HG03354 (cell line): ENCODE measurements around the gene SLC23A2.
"Not testable (repeated sequence)": the region's sequence is repeated elsewhere in the genome, so short reads cannot be mapped to it uniquely, and the experiment has no call there.

Experiments
- ATAC-seq: cut with Tn5 transposase; IDR thresholded peaks from one replicate; pipeline ENCODE4 v1.9.1; 2021; ENCODE audit warnings: mild to moderate bottlenecking; ENCODE audit not compliant: unreplicated experiment, poor library complexity, severe bottlenecking

Gene SLC23A2

DNA sequence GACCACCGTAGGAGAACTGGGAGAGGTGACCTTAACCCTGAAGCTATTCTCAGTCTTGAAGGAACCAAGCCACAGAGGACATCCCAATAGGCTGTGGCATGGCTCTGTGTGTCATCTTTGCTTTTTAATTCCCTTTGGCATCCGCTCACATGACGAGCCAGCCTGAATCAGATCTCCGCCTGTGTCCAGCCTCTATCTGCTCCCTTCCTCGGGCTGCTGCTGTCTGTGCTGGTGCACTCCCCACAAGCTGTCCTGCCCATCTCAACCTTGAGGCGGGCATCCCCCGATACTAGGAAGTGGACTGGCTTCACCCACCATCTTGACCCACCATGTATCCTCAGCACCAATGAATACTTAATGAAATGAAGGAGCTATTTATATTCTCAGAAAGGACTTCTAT, 111.9 kb downstream of the SLC23A2 start:
- no peak for ATAC-seq

DNA sequence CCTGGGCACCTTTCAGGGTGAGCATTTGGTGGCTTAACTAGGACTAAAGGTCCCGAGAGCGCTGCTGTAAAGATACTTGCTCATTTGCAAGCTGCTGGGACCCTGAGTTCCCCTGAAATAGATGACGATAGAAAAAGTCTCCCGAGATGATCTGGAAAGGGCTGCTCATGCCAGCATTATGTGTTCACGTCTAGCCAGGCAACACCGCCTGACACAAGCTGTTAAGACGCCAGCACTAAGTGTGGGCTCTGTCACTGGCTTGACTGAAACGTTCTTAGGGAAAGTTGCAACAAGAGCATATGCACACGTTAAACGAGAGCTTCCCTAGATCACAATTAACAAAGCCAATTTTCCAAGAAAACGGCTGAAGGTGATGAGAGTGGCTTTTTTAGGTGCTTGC, 113.7 kb downstream of the SLC23A2 start:
- no peak for ATAC-seq

DNA sequence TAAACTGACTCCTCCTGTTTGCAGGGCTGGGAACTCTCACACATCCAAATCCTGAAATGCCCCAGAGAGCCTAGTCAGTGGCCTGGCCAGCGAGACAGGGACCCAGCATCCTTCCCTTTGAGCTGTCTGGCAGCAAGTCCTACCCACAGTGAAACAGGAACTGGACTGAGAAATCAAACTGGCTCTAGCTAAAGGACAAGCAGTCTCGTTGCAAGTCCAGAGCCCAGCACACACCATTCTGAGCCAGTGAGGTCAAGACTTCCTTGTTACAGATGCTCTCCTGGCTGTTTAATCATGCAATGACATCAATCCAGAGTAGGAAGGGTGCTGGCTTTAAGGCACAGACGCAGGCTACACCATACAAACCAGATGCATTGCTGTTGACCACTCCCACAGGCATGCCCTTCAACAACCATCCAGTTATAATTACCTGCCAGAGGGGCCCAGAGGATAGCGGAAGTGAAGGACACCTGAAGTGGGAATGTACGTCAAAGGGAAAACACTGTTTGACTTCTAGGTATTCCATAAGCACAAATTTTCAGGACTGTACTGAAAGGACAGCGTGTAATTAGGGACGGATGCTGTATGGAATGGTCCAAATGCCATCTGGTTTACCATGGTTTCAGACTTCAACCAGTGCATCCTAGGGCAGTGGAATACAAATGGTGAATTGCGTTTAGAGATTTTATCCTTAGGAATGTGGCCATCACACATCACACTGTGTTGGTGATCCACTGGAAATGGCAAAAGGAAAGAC, 114.4 kb downstream of the SLC23A2 start:
- ATAC-seq, result no peak

DNA sequence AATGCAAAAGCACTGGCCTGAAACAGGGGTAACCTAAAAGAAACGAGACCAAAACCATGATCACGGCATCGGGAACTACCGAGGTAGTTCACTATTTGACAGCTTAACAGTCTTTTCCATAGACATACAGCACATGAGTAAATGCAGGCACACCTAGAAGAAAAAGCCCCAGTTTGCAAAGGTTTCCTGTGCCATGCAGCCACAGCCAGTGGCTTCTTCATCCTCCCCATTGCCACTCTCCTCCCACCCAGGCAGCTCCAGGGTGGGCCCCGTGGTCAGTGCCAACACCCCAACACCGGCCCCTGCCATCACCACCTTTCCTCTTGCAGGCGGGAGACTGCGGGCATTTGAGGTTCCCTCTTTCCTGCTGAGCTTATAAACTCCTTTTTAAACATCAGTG, 115.4 kb downstream of the SLC23A2 start:
- no peak for ATAC-seq

DNA sequence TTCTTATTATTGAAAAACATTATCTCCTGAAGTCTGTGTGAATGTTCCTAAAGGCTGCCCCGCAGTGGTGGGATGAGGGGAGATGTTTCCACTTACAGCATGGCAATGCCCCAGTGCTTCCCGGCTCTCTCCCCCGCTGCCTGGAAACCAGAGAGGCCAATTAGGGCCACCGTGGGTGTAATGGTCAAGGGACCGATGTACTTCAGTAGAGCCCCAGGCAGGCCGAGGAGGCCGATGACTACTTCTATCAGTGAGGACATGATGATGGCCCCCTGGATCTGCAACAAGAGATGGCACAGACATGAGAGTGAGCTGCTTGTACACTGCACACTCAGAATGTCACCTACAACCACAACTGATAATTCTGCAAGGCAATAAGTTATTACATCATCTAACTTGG, 117.8 kb downstream of the SLC23A2 start:
- no peak for ATAC-seq

DNA sequence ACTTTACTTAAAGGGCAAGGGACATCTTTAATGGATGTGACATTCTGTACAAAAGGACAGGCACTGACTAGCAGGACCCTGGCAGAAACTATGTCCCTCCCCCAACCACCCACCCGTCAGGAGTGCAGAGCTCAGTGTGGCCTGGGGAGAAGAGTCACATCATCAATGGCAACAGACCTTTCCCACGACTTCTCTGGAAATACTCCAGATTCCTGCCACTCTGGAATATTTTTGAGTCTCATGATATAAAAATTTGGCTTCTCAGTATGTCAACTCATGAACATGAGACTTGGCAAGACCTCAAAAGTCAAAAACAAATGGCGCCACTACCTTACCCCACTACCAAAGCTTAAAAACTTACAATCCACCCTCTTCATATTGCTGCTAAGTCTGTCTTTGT, 118.3 kb downstream of the SLC23A2 start:
- no peak for ATAC-seq

DNA sequence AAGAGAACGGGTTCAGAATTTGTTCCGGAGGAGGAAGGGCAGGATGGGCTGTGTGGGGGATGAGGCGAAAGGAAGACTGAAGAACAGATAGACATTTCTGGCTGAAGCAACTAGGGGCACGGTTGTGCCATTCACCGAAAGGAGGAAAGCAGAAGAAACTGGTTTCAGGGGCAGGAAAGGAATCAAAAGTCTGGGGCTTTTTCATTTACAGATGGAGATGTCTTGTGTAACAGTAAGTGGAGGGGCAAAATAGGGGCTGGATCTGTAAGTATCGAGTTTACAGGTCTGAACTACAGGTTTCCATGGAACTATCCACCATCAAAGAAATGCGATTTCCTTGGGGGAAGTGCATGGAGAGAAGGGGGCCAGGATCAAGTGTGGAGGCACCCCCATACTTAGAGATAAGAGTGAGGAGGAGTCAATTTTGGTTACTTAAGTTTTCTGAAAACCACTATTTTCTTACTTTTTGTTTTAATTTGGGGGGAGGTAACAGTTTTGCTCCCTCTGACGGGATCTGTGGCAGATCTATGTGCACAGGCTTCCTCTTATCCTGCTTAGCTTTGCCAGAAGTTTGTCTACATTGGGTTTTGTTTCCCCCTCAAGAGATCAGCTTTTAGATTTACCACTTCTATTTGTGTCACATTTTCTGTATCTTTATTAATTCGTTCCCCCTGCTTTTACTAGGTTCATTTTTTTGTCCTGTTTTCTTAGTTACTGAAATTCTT, 120.1 kb downstream of the SLC23A2 start:
- ATAC-seq, result no peak

DNA sequence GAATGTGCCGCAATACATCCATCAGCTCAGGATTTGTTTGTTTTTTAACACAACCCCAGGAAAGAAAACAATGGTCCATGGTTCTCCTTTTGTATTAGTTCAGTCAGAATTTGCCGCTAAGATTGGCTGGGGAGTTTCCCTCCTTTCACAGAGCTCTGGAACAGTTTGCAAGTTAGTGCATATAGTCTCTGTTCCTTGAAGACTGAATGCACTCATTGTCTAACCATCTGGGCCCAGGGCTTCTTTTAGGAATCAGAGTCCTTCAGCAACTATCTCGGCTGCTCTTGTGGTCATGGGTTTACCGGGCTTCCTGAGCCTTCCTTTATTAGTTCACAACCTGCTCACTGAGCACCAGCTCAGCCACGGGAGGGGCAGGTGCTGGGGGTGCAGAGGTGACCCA, 121.3 kb downstream of the SLC23A2 start:
- no peak for ATAC-seq

DNA sequence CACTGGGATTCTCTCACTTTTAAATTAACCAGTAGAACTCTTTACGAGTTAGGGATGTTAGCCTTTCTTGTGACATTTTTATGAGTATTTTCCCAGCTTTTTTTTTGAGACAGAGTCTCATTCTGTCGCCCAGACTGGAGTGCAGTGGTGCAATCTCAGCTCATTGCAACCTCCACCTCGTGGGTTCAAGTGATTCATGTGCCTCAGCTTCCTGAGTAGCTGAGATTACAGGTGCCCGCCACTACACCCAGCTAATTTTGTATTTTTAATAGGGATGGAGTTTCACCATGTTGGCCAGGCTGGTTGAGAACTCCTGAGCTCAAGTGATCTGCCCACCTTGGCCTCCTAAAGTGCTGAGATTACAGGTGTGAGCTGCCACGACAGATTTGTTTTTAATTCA, 123.2 kb downstream of the SLC23A2 start:
- not testable (repeated sequence) for ATAC-seq

DNA sequence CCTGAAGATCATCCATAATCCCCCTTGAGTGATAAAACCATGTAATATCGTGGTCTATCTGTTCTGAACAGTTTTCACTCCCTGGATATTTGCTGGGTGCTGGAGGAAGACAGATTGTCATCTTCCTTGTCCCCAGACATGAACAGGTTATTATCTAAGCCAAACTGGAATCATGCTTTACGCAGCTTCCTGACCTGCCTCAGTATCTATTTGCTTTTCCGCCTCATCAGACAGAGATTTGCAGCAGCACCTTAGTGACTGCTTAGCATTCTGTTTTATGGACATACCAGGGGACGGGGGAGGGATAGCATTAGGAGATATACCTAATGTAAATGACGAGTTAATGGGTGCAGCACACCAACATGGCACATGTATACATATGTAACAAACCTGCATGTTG, 124.6 kb downstream of the SLC23A2 start:
- no peak for ATAC-seq

DNA sequence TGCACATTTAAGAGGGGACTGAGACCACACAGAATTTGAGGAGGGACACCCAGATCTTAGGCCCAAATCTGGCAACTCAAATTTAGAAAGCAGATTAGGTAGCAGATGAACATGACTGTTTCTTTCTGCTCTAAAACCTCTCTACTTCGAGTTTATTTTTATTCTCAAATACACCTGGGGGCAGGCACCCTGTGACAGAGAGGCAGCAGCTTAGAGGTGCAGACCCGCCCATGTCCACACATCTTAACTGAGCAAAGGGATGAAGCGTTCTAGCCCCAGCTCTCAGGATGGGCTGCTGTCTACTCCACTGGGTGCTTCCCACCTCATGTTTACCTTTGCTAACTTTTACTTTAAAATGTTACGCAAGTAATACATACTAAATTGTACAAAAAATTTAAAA, 125.0 kb downstream of the SLC23A2 start:
- ATAC-seq, result no peak

DNA sequence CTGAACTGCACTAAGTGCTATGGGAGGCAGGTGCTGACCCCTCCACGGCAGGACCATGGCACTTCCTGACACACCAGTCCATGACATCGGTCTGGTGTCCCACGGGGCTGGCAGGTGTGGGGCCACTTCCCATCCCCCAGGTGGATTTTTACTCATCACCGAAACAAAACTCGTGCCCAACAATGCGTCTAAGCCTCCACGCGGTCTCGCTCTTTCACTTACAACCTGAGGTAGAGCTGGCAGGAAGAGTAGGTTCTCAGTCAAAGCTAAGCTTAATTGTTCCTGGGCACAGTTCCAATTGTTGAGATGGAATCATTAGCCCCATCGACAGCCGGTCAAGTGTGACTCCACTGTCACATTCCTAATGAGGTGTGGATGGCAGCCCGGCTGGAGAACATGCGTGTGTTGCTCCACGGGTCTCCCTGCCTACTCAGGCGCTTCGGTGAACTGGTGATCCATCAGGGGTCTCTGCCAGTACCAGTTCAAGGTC, 125.7 kb downstream of the SLC23A2 start:
- ATAC-seq, result no peak

DNA sequence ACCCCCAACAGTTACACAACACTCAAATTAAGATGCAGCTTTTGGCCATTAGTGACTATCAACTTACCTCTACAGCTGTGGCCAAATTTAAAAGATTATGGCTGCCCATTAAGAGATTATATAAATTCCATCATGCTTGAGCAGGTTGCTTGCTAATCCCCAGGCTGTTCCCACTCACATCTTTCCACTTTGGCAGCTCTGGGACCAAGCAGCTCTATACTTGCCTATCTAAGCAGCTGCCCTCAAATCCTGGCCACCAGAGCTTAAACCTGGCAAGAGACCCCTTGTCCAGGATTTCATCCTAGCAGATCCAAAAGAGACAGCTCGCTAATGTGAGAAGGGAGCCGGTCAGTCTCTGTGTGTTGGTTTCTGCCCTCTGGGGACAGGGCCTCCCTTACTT, 127.9 kb downstream of the SLC23A2 start:
- no peak for ATAC-seq

DNA sequence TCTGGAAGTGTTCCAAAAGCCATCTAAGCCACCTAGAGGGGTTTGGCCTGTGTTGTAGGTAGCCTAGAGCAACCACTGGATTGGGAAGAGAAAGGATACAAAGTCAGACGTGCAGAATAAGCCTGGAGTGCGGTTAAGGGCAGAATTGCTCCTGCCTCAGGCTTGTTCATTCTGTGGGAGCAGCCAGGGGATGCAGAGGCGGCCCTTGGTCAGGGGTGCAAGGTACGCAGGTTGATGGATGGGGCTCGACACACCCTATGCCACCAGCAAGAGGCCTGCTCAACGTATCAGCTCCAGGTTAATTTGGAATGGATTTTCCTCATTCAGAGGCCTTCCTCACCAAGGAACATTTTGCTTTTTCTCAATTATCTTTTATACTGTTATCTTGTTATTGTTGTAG, 129.8 kb downstream of the SLC23A2 start:
- ATAC-seq, result no peak

DNA sequence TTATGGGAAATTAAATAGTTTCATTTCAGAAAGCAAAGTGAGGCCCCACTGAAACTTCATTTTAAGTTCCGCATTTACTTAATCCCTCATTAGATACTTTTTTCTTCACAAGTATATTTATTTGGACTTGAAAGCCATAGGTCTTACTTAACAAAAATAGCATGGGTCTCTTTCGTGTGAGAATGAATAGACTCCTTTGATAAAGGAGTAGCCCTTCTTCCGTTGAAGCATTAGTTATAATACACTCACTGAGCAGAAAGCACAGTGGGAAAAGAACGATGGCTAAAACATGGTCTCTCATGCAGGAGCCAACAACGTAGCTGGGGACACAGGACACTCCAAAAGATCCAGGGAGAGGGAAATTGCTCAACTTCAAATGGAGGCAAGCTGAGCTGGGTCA, 130.4 kb downstream of the SLC23A2 start:
- no peak for ATAC-seq

DNA sequence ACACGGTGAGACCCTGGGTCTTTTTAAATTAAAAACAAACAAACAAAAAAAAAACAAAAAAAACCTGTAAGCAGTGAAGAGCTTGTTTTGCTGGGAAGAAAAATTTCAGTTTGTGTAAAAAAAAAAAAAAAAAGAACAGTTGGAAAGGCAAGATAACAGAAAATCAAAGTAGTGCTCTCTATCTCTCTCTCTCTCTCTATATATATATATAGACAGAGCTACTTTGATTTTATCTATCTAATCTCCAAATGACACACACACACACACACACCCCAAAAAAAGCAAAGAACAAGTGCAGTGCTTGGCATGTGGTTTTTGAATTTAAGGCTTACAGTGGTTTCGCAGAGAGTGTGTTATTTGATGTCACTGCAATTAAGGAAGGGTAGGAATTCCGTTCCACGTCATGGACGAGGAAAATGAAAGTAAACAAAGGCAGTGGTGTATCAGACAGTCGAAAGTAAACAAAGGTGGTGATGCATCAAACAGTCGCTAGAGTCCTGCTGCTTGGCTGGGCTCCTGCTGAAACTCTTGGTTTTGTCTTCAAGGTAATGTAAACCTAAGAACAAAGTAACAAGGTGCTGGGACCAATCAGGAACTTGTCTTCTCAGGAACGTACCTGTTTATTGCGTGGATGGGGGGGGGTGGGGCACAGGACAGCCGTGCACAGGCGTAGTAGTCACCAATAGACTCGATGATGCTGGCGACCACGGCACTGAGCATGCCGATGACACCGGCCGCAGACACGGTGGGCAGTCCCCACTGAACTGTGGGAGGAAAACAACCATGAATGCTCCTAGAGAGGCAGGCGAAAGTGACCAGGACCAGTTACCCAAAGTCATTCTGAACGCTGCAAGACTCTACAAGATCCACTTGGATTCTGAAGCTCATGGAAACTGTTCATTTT, 131.8 kb downstream of the SLC23A2 start:
- ATAC-seq, result no peak

DNA sequence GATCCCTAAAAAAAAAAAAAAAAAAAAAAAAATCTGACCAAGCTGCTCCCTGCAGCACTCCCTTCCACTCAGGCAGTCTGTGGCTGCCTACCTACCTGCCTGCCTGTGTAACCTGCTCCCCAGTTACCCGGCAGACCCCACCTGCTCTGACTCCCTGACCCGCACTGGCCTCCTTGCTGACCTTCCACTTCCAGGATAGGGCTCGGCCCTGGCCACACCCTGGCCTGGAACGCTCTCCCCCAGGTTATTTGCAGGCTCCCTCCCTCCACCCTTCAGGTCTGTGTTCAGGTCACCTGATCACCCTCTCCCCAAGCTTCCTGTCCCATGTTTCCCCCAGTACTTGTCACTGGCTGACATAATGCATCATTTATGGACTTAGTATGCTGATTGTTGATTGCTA, 134.3 kb downstream of the SLC23A2 start:
- ATAC-seq, result no peak

DNA sequence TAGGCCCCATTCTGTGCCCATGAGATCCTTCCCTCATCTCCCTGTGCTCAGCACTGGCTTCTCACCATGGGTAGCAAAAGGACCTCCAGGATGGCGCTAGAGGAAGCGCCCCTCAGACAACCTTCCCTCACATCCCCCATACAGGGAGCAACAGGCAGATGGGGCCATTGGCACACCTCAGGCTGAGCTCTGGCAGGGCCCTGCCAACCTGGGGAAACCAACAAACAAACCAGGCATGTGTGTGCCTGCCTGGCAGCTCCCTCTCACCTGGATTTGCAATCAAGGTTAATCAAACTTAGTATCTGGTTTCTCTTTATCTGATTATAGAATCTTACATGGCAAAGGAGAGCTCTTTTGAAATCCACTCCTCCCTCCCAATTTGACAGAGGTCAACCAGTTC, 134.9 kb downstream of the SLC23A2 start:
- ATAC-seq, result no peak

DNA sequence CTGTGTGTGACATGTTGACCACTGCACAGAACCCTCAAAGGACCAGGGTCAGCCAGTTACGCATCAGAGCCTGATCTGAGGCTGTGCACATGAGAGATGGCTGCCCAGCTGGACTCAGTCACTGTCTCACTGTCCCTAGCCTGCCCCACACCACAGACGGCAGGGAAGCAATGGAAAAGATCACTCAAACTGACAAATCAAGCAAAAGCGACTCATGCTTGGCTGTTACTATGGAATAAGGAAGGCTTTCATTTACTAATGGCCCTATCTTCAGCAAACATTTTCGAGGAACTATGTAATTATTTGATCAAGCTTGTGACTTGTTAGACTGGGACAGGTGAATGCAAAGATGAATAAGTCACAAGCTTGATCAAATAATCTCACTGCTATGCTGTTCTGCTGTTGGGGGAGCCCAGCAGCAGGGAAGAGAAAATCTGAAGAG, 137.0 kb downstream of the SLC23A2 start:
- no peak for ATAC-seq

DNA sequence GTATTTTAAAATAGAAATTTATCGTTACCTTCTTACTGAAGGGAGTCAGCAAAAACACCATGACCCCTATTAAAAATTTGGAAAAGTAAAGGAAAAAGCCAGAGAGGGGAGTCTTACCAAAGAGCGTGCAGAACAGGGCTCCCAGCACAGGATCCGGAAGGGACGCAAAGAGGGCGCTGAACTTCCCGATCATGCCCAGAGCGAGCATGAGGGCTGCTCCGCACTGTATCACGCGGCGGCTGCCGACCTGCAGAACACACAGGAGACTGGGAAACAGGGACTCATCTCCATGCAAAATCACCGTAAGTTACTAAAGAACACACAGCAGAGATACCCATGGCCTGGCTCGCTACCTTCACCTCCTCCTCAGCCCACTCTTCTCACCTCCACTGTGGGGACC, 138.6 kb downstream of the SLC23A2 start:
- no peak for ATAC-seq
